H1 (cell line): ENCODE results near the gene AVP.

Experiments
- CTCF ChIP-seq, 3 experiments: IDR thresholded peaks; 1 replicate in 2 of 3; 2 replicates in 1 of 3; pipeline versions ENCODE4 v1.5.1 to v1.6.1; 2011; ENCODE audit warnings: low read length in 3 of 3, mild to moderate bottlenecking in 3 of 3, inconsistent platforms in 2 of 3, low read depth in 1 of 3, moderate library complexity in 1 of 3; ENCODE audit not compliant: insufficient read depth in 1 of 3; ENCODE audit errors: control extremely low read depth in 1 of 3
- JUN ChIP-seq: IDR thresholded peaks from 2 replicates; pipeline ENCODE4 v1.6.1; 2011; ENCODE audit warnings: low read depth, mild to moderate bottlenecking, improper control_type of control experiment, low read length

- TF ChIP-seq JUN (no peak), CTCF (IDR thresholded peaks at IDR 0.05; ENCODE audit: control extremely low read depth in 1 of 3, insufficient read depth in 1 of 3, low read depth in 1 of 3, low read length in 3 of 3) (no peak)
Measured at GRCh38 chr20:3046677-3047462, 37.7 kb downstream of the AVP start.
